Thoracic aorta (tissue), 2 donors: ENCODE measurements around the gene YKT6. TPM values are rescaled to one million over a fixed set of nuclear protein-coding genes. Genes with fewer than 3 reads are reported as not detected.

Source experiments
- ATAC-seq: fragments of 150-250 bp; one replicate; pipeline ENCODE4 v1.8.0; 2017; ENCODE audit warnings: low read depth; ENCODE audit not compliant: insufficient number of reproducible peaks, low FRiP score
- DNase-seq: peaks from one replicate; pipeline ENCODE4 v3.0.0-alpha.2; 2020; ENCODE audit warnings: low spot score
- H3K27ac ChIP-seq, 2 donors: fragments of 200-600 bp; sonication (generic); 1 replicate in 1 of 2; 2 replicates in 1 of 2; pipeline ENCODE4 v1.5.1; 2016; ENCODE audit warnings: mild to moderate bottlenecking in 2 of 2, moderate library complexity in 2 of 2
- H3K27me3 ChIP-seq: fragments of 200-600 bp; sonication (generic); replicated peaks from 2 replicates; pipeline ENCODE4 v1.6.0; 2016; ENCODE audit warnings: mild to moderate bottlenecking; ENCODE audit not compliant: insufficient read depth
- H3K36me3 ChIP-seq: fragments of 200-600 bp; sonication (generic); one replicate; pipeline ENCODE4 v1.5.1; 2016
- H3K4me1 ChIP-seq, 2 donors: fragments of 200-600 bp; sonication (generic); 1 replicate in 1 of 2; 2 replicates in 1 of 2; pipeline versions ENCODE4 v1.5.1 to v1.6.0; 2016; ENCODE audit warnings: low read depth in 2 of 2, mild to moderate bottlenecking in 1 of 2; ENCODE audit not compliant: control insufficient read depth in 1 of 2
- H3K4me3 ChIP-seq: fragments of 200-600 bp; sonication (generic); 2 replicates; pipeline ENCODE4 v1.5.1; 2016; ENCODE audit warnings: mild to moderate bottlenecking
- H3K9me3 ChIP-seq: fragments of 200-600 bp; sonication (generic); 2 replicates; pipeline ENCODE4 v1.5.1; 2016
- total RNA-seq, 2 donors: library from RNA; depleted of rRNA; stranded (reverse); fragments of >200 nt; gene quantifications; one replicate each; pipeline versions ENCODE4 v1.1.0 to v1.2.3, GENCODE V29; 2016
- TF ChIP-seq, protein P1 (sequence below): fragments of 200-600 bp; sonication (generic); IDR thresholded peaks from one replicate; pipeline ENCODE4 v1.5.1; 2019; ENCODE audit warnings: antibody characterized with exemption

The YKT6 gene
- total RNA-seq, 2 donors from 2014 or later, result 62.0 to 69.6 TPM

DNA sequence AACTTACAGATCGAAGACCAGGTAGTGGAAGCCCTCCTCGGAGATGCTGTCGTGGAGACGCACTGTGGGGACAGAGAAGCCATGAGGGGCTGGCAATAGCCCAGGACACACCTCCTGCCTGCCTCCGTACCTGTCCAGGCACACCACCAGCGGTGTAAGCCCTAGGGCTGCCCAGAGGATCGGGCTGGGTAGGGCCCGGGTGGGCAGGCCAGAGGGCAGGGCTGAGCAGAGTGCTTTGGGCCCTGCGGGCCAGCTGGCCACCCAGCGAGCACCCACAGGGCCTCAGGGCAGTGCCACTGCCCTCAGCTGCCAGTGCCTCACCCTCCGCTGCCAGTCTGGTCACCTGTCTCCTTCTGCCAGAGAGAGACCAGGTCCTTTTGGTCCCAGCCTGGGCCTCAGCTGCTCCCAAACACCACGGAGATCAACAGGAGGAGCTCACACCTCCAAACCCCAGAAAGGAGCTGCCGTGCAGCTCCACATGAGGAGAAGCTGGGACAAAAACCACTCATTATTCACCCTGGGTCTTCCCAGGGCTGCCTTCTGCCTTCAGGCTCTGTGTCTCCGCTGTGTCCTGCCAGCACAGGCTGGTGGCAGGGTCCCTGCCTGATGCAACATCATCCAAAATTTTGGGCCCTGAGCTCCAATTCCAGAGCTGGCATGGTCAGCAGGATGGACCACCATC is 58.2 kb downstream of the YKT6 start:
- H3K27me3 ChIP-seq, result no peaks in the 10 kb centered on the region
- H3K4me1 ChIP-seq, result peaks cover 29 to 49% of the 10 kb centered on the region in 2 donors
- H3K36me3 ChIP-seq, result no peaks in the 10 kb centered on the region
- peak overlapping the region; percentile 96 to 98 for H3K27ac ChIP-seq
- peak overlapping the region; percentile 1 for H3K4me3 ChIP-seq
- TF ChIP-seq, protein P1, sequence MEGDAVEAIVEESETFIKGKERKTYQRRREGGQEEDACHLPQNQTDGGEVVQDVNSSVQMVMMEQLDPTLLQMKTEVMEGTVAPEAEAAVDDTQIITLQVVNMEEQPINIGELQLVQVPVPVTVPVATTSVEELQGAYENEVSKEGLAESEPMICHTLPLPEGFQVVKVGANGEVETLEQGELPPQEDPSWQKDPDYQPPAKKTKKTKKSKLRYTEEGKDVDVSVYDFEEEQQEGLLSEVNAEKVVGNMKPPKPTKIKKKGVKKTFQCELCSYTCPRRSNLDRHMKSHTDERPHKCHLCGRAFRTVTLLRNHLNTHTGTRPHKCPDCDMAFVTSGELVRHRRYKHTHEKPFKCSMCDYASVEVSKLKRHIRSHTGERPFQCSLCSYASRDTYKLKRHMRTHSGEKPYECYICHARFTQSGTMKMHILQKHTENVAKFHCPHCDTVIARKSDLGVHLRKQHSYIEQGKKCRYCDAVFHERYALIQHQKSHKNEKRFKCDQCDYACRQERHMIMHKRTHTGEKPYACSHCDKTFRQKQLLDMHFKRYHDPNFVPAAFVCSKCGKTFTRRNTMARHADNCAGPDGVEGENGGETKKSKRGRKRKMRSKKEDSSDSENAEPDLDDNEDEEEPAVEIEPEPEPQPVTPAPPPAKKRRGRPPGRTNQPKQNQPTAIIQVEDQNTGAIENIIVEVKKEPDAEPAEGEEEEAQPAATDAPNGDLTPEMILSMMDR, result no peak
- H3K9me3 ChIP-seq, result no peaks in the 10 kb centered on the region
- DNase-seq (no peak), ATAC-seq (no peak)

DNA sequence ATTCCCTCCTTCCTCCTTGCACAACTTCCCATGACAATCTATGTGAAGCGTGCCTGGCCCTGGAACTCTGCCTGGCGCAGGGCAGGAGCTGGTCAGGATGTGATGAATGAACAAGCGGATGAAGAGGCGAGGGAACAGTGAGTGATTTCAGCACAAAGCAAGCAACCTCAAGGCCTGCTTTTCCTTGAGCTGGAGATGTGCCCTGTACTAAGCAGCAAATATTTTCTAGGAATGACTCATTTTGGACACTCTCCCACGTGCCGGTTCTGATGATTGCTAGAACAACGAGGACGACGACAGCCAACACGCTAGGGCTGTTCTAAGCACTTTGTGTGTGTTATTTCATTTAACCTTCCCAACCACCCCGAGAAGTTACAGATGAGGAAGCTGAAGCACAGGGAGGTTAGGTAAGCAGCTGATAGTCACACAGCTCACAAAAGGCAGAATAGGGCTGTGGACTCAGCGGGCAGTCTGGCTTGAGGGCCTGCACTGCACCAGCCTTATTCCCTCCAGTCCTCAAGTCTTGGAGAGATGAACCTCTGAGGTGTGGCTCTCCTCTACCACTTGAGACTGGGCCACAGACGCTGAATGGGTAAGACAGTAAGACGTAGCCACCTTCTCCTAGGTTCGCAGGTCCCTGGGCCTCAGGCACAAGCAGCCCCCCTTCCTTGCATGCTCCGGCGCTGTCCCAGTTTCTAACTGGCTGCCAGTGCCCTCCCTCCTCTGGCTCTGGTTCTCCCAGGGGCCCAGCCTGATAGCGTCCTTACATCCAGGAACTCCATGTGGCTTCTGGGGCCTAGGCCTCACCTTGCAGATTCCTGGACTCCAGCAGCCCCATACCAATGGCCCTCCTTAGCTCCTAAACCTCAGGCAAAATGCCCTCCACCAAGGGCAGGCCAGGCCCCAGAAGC is 59.0 kb downstream of the YKT6 start:
- peaks cover 29 to 49% of the 10 kb centered on the region in 2 donors for H3K4me1 ChIP-seq
- TF ChIP-seq, protein P1, result no peak
- no peaks in the 10 kb centered on the region for H3K9me3 ChIP-seq
- H3K36me3 ChIP-seq, result no peaks in the 10 kb centered on the region
- peak overlapping the region; percentile 1 for H3K4me3 ChIP-seq
- DNase-seq, result peak; percentile 78
- peak overlapping the region; percentile 96 to 98 for H3K27ac ChIP-seq
- no peaks in the 10 kb centered on the region for H3K27me3 ChIP-seq
- peak; percentile 75 for ATAC-seq

DNA sequence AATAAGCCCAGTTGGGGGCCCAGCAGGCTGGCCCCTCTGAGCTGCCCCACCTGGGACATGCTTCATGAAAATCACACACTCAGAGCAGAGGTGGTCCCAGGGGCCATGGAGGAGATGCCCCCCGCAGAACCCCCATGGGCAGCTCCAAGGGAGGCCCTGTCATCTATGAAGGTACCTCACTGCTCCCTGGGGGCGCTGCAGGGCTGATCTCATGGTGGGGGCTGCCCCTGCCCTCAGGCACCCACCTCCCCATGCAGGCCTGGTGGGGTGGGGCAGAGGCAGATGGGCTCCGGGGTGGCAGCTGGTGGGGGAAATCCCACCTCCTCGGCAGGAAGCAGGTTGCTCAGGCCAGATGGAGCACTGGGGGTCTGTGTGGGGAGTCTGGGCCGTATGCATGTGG is 60.5 kb downstream of the YKT6 start:
- Histone ChIP-seq H3K36me3 (no peaks in the 10 kb centered on the region), H3K27me3 (no peaks in the 10 kb centered on the region), H3K4me1 (peaks cover 29 to 42% of the 10 kb centered on the region in 2 donors), H3K4me3 (no peak overlapping the region), H3K27ac (no peak overlapping the region), H3K9me3 (no peaks in the 10 kb centered on the region)
- TF ChIP-seq, protein P1, result no peak
- DNase-seq, result no peak
- no peak for ATAC-seq

DNA sequence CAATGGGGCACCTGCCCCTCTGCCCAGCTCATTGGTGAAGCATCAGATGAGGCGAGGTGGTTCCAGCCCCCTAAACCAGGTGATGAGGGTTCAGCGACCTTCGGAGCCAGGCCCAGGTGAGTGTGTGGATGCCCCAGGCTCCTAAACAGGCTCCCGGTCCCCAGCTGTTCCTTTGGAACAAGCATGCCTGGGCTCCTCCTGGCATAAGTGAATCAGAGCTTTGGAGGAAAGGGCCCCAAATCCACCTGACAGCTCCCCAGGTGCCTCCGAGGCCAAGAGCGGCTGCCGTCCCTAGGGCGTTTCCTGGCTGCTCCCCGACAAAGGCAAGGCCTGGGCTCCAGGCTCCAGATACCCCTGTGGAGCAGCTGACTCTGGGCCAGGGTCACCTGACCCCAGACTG is 61.3 kb downstream of the YKT6 start:
- no peak overlapping the region for H3K4me3 ChIP-seq
- H3K9me3 ChIP-seq, result no peaks in the 10 kb centered on the region
- H3K36me3 ChIP-seq, result no peaks in the 10 kb centered on the region
- no peak overlapping the region for H3K27ac ChIP-seq
- no peaks in the 10 kb centered on the region for H3K27me3 ChIP-seq
- peaks cover 28 to 34% of the 10 kb centered on the region in 2 donors for H3K4me1 ChIP-seq
- DNase-seq (no peak), ATAC-seq (no peak)
- TF ChIP-seq, protein P1, result no peak
